ENCODE results near the gene FAM3C. TPM values are rescaled to one million over a fixed set of nuclear protein-coding genes. Genes with fewer than 3 reads are reported as not detected.

Gene FAM3C
- total RNA-seq, 2 experiments from 2014 or later: 7.9 to 10.5 TPM

- POLR2A ChIA-PET: no interaction called here
- H3K4me1 ChIP-seq (ENCODE audit: insufficient read depth, low read length): no peaks in the 10 kb centered on the region
- H3K27me3 ChIP-seq (ENCODE audit: control insufficient read depth in 1 of 2, insufficient read depth in 2 of 2, low read length in 2 of 2): no peaks in the 10 kb centered on the region
- Mint-ChIP-seq H3K9me3 (no peaks in the 10 kb centered on the region), H3K27ac (no peak overlapping the region), H3K27me3 (no peaks in the 10 kb centered on the region), H3K4me3 (no peak overlapping the region), H3K4me1 (ENCODE audit: low read depth) (no peaks in the 10 kb centered on the region), H3K36me3 (ENCODE audit: low read depth) (peaks cover 81% of the 10 kb centered on the region)
- ATAC-seq (ENCODE audit: poor library complexity): no peak
- H3K9me3 ChIP-seq (ENCODE audit: control insufficient read depth in 1 of 2, insufficient read depth in 1 of 2, low read length in 2 of 2): no peaks in the 10 kb centered on the region
- peaks cover 34% of the 10 kb centered on the region for H3K36me3 ChIP-seq (ENCODE audit: insufficient read depth, low read length)
- no peak overlapping the region for H3K4me3 ChIP-seq (ENCODE audit: low read length)
- TF ChIP-seq CTCF (IDR thresholded peaks at IDR 0.05): no peak
- intact Hi-C loops (cut with DNase I, micrococcal nuclease): no loop called here
- DNase-seq: no peak
- no peak overlapping the region for H3K27ac ChIP-seq (ENCODE audit: low read depth in 1 of 2, low read length in 2 of 2)
- CTCF ChIA-PET: no interaction called here
Measured at GRCh38 chr7:121355574-121355973, 40.5 kb downstream of the FAM3C start.

- Histone ChIP-seq H3K4me1 (ENCODE audit: insufficient read depth, low read length) (no peaks in the 10 kb centered on the region), H3K36me3 (ENCODE audit: insufficient read depth, low read length) (peaks cover 23% of the 10 kb centered on the region), H3K27me3 (ENCODE audit: control insufficient read depth in 1 of 2, insufficient read depth in 2 of 2, low read length in 2 of 2) (no peaks in the 10 kb centered on the region), H3K27ac (ENCODE audit: low read depth in 1 of 2, low read length in 2 of 2) (no peak overlapping the region), H3K4me3 (ENCODE audit: low read length) (no peak overlapping the region), H3K9me3 (ENCODE audit: control insufficient read depth in 1 of 2, insufficient read depth in 1 of 2, low read length in 2 of 2) (no peaks in the 10 kb centered on the region)
- H3K36me3 Mint-ChIP-seq (ENCODE audit: low read depth): peaks cover 67% of the 10 kb centered on the region
- TF ChIP-seq CTCF (IDR thresholded peaks at IDR 0.05): no peak
- H3K9me3 Mint-ChIP-seq: no peaks in the 10 kb centered on the region
- H3K27ac Mint-ChIP-seq: no peak overlapping the region
- H3K4me3 Mint-ChIP-seq: no peak overlapping the region
- H3K4me1 Mint-ChIP-seq (ENCODE audit: low read depth): no peaks in the 10 kb centered on the region
- DNase-seq (no peak), ATAC-seq (ENCODE audit: poor library complexity) (no peak)
- no peaks in the 10 kb centered on the region for H3K27me3 Mint-ChIP-seq
- ChIA-PET CTCF (no interaction called here), POLR2A (no interaction called here)
- intact Hi-C loops (cut with DNase I, micrococcal nuclease): no loop called here
Measured at GRCh38 chr7:121352323-121352722, 43.8 kb downstream of the FAM3C start.

GRCh38 chr7:121351682-121352081 is 44.4 kb downstream of the FAM3C start:
- H3K9me3 ChIP-seq (ENCODE audit: control insufficient read depth in 1 of 2, insufficient read depth in 1 of 2, low read length in 2 of 2): no peaks in the 10 kb centered on the region
- CTCF ChIA-PET: no interaction called here
- no peaks in the 10 kb centered on the region for H3K4me1 ChIP-seq (ENCODE audit: insufficient read depth, low read length)
- no peaks in the 10 kb centered on the region for H3K9me3 Mint-ChIP-seq
- intact Hi-C loops (cut with DNase I, micrococcal nuclease): no loop called here
- no peak for TF ChIP-seq CTCF (IDR thresholded peaks at IDR 0.05)
- no peak overlapping the region for H3K4me3 Mint-ChIP-seq
- POLR2A ChIA-PET: no interaction called here
- H3K36me3 ChIP-seq (ENCODE audit: insufficient read depth, low read length): peaks cover 21% of the 10 kb centered on the region
- peaks cover 66% of the 10 kb centered on the region for H3K36me3 Mint-ChIP-seq (ENCODE audit: low read depth)
- no peak overlapping the region for H3K4me3 ChIP-seq (ENCODE audit: low read length)
- no peaks in the 10 kb centered on the region for H3K4me1 Mint-ChIP-seq (ENCODE audit: low read depth)
- no peaks in the 10 kb centered on the region for H3K27me3 ChIP-seq (ENCODE audit: control insufficient read depth in 1 of 2, insufficient read depth in 2 of 2, low read length in 2 of 2)
- no peaks in the 10 kb centered on the region for H3K27me3 Mint-ChIP-seq
- H3K27ac ChIP-seq (ENCODE audit: low read depth in 1 of 2, low read length in 2 of 2): no peak overlapping the region
- no peak for DNase-seq
- ATAC-seq (ENCODE audit: poor library complexity): no peak
- no peak overlapping the region for H3K27ac Mint-ChIP-seq

Data from CD4-positive, alpha-beta T cell (primary cell).